LNCaP clone FGC (cell line): ENCODE data around the gene PRDM15.

Source experiments
- DNase-seq: peaks from one replicate; pipeline ENCODE4 v3.0.0-alpha.2; 2011; ENCODE audit warnings: low read depth
- H3K4me3 ChIP-seq: 2 replicates; pipeline ENCODE4 v1.5.1; 2011; ENCODE audit warnings: mild to moderate bottlenecking, low read depth, low read length, control low read depth
- CTCF ChIP-seq: IDR thresholded peaks from 2 replicates; pipeline ENCODE4 v1.5.1; 2012; ENCODE audit warnings: mild to moderate bottlenecking; ENCODE audit not compliant: control insufficient read depth, insufficient read depth; ENCODE audit errors: extremely low read depth

The PRDM15 gene

GRCh38 chr21:41821081-41821755, 57.9 kb downstream of the PRDM15 start:
- no peak for DNase-seq

GRCh38 chr21:41820384-41821080, 58.6 kb downstream of the PRDM15 start:
- no peak overlapping the region for H3K4me3 ChIP-seq
- no peak for TF ChIP-seq CTCF
- DNase-seq = no peak

More at GRCh38 chr21:41821081-41821755, 57.9 kb downstream of the PRDM15 start:
- H3K4me3 ChIP-seq = no peak overlapping the region
- TF ChIP-seq CTCF = no peak

- H3K4me3 ChIP-seq = no peak overlapping the region
- no peak for DNase-seq
- TF ChIP-seq CTCF = no peak
Measured at GRCh38 chr21:41819856-41820281, 59.3 kb downstream of the PRDM15 start.

- H3K4me3 ChIP-seq = no peak overlapping the region
- no peak for TF ChIP-seq CTCF
- no peak for DNase-seq
Measured at GRCh38 chr21:41819236-41819855, 59.8 kb downstream of the PRDM15 start.

- no peak for DNase-seq
- TF ChIP-seq CTCF = no peak
- no peak overlapping the region for H3K4me3 ChIP-seq
Measured at GRCh38 chr21:41817877-41818855, 61.0 kb downstream of the PRDM15 start.

GRCh38 chr21:41817228-41817627, 61.9 kb downstream of the PRDM15 start:
- TF ChIP-seq CTCF = peak; percentile 85
- DNase-seq = peak; percentile 36
- no peak overlapping the region for H3K4me3 ChIP-seq
